Muscle layer of colon (tissue), 2 donors: ENCODE results near the gene CYP26B1.

ENCODE experiments used
- H3K27ac ChIP-seq: one replicate; pipeline ENCODE4 v1.7.0; 2013; ENCODE audit warnings: low read depth, mild to moderate bottlenecking, low read length, moderate library complexity
- H3K27me3 ChIP-seq, 2 donors: one replicate each; pipeline ENCODE4 v1.7.0; 2013; ENCODE audit warnings: low read length in 2 of 2, mild to moderate bottlenecking in 2 of 2; ENCODE audit not compliant: insufficient read depth in 2 of 2, control insufficient read depth in 1 of 2
- H3K36me3 ChIP-seq: one replicate; pipeline ENCODE4 v1.7.0; 2013; ENCODE audit warnings: mild to moderate bottlenecking, low read length; ENCODE audit not compliant: insufficient read depth
- H3K4me1 ChIP-seq: one replicate; pipeline ENCODE4 v1.7.0; 2013; ENCODE audit warnings: mild to moderate bottlenecking, low read length; ENCODE audit not compliant: insufficient read depth
- H3K4me3 ChIP-seq, 2 donors: one replicate each; pipeline ENCODE4 v1.7.0; 2013; ENCODE audit warnings: low read length in 2 of 2, low read depth in 1 of 2, mild to moderate bottlenecking in 1 of 2, moderate library complexity in 1 of 2
- H3K9ac ChIP-seq: one replicate; pipeline ENCODE4 v1.7.0; 2013; ENCODE audit warnings: low read length
- H3K9me3 ChIP-seq: one replicate; pipeline ENCODE4 v1.7.0; 2013; ENCODE audit warnings: mild to moderate bottlenecking, low read length
- donor health status: abdominal sarcoma.
- donor health status: Adenocarcinoma of cecum.

Gene CYP26B1

DNA sequence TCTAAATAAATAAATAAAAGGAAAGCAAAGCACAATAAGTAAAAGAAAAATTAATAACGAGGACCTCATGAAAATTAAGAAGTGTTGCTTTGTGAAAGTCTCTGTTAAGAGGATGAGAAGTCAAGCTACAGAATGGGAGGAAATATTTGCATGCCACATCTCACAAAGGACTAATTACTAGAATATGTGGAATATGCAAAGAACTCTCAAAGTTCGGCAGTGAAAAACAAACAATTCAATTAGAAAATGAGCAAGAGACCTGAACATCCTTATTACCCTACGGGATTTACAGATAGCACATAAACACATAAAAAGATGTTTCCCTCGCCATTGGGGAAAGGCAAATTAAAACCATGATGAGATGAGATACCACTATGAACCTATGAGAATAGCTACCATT lies 23.3 kb downstream of the CYP26B1 start:
- H3K4me1 ChIP-seq: no peaks in the 10 kb centered on the region
- H3K9ac ChIP-seq: no peak overlapping the region
- H3K9me3 ChIP-seq: peaks cover 5% of the 10 kb centered on the region
- no peaks in the 10 kb centered on the region for H3K36me3 ChIP-seq
- H3K27ac ChIP-seq: no peak overlapping the region
- no peaks in the 10 kb centered on the region for H3K27me3 ChIP-seq
- no peak overlapping the region for H3K4me3 ChIP-seq

- Histone ChIP-seq H3K27ac (no peak overlapping the region), H3K4me1 (no peaks in the 10 kb centered on the region), H3K27me3 (no peaks in the 10 kb centered on the region), H3K4me3 (no peak overlapping the region), H3K9ac (no peak overlapping the region), H3K36me3 (no peaks in the 10 kb centered on the region), H3K9me3 (peaks cover 5% of the 10 kb centered on the region)
These were observed 26.5 kb downstream of the CYP26B1 start for GRCh38 chr2:72121153-72121552.

- no peaks in the 10 kb centered on the region for H3K4me1 ChIP-seq
- no peaks in the 10 kb centered on the region for H3K36me3 ChIP-seq
- no peak overlapping the region for H3K4me3 ChIP-seq
- no peak overlapping the region for H3K9ac ChIP-seq
- no peak overlapping the region for H3K27ac ChIP-seq
- no peaks in the 10 kb centered on the region for H3K27me3 ChIP-seq
- peaks cover 5% of the 10 kb centered on the region for H3K9me3 ChIP-seq
These were observed 28.7 kb downstream of the CYP26B1 start for GRCh38 chr2:72118951-72119350.

- Histone ChIP-seq H3K4me1 (no peaks in the 10 kb centered on the region), H3K9me3 (peaks cover 5% of the 10 kb centered on the region), H3K4me3 (no peak overlapping the region), H3K27me3 (no peaks in the 10 kb centered on the region), H3K27ac (no peak overlapping the region), H3K9ac (no peak overlapping the region), H3K36me3 (no peaks in the 10 kb centered on the region)
These were observed 29.3 kb downstream of the CYP26B1 start for GRCh38 chr2:72118386-72118785.

- Histone ChIP-seq H3K36me3 (no peaks in the 10 kb centered on the region), H3K4me1 (no peaks in the 10 kb centered on the region), H3K27ac (no peak overlapping the region), H3K9me3 (peaks cover 5% of the 10 kb centered on the region), H3K27me3 (no peaks in the 10 kb centered on the region), H3K9ac (no peak overlapping the region), H3K4me3 (no peak overlapping the region)
These were observed 29.9 kb downstream of the CYP26B1 start for GRCh38 chr2:72117718-72118117.

GRCh38 chr2:72117029-72117428 lies 30.6 kb downstream of the CYP26B1 start:
- Histone ChIP-seq H3K27ac (no peak overlapping the region), H3K4me3 (no peak overlapping the region), H3K27me3 (no peaks in the 10 kb centered on the region), H3K36me3 (no peaks in the 10 kb centered on the region), H3K9me3 (peaks cover 4% of the 10 kb centered on the region), H3K4me1 (no peaks in the 10 kb centered on the region), H3K9ac (no peak overlapping the region)

- no peaks in the 10 kb centered on the region for H3K4me1 ChIP-seq
- no peaks in the 10 kb centered on the region for H3K27me3 ChIP-seq
- no peak overlapping the region for H3K27ac ChIP-seq
- H3K9ac ChIP-seq: no peak overlapping the region
- no peaks in the 10 kb centered on the region for H3K9me3 ChIP-seq
- no peak overlapping the region for H3K4me3 ChIP-seq
- H3K36me3 ChIP-seq: no peaks in the 10 kb centered on the region
These were observed 31.6 kb downstream of the CYP26B1 start for GRCh38 chr2:72116081-72116533.

DNA sequence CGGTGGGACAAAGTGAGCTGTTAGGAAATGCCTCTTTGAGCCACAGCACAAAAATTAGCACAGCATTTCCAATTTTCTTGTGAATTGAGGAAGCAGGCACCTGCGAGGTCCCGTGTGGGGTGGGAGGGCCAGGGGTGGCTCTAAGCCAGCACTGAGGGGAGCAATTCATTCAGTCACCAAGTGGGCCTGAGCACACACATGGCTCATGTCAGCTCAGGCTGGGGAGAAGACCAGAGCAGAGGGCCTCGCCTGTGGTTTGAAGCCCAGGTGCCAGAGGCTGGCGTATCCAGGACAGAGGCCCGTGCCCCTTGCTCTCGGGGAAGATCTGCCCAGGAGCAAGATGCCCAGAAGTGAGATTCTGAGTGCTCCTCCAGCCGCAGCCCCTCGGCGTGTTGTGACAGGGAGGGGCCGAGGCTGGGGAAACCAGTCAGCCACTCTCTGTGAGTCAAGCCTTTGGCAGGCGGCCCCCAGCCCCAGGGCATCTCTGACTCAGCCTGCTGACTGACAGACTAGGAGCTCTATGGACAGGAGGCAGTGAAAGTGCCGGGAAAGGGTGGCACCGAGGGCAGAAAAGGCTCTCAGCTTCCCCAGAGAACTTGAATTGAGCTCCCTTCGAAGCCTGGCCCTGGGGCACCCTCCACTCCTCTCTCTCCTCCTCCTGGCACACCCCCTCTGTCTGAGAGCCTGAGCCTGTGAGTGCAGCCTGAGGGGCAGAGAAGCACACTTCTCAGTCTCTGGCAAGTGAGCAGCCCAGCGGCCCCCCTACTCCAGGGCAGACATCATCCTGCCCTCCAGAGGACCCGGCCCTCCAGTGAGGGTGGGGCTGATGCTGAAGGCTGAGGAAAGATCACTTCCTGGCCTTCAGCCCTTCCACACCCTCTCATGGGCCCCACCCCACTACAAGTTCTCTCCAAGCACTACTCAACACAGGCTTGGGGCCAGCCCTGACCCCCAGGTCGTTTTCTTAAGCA lies 32.3 kb downstream of the CYP26B1 start:
- H3K36me3 ChIP-seq: no peaks in the 10 kb centered on the region
- no peaks in the 10 kb centered on the region for H3K9me3 ChIP-seq
- H3K4me1 ChIP-seq: no peaks in the 10 kb centered on the region
- no peaks in the 10 kb centered on the region for H3K27me3 ChIP-seq
- H3K9ac ChIP-seq: no peak overlapping the region
- no peak overlapping the region for H3K4me3 ChIP-seq
- no peak overlapping the region for H3K27ac ChIP-seq

DNA sequence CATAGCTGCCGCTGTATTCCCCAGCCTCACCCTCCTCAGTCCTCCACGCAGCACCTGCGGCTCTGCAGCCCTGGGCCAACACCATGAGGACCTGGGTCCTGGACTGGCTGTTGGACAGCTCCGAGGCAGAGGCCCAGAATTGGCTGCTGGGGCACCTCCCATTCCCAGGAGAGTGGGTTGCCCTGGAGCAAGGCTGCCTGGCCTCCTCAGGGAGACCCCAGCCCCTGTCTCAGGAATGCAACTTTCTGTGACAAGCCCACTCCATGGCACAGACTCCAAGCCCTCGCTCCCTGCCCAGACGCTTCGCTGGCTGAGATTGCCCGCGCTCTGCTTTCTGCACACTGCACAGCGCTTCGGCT lies 33.0 kb downstream of the CYP26B1 start:
- no peak overlapping the region for H3K27ac ChIP-seq
- H3K4me1 ChIP-seq: no peaks in the 10 kb centered on the region
- no peak overlapping the region for H3K4me3 ChIP-seq
- no peaks in the 10 kb centered on the region for H3K9me3 ChIP-seq
- no peaks in the 10 kb centered on the region for H3K27me3 ChIP-seq
- no peak overlapping the region for H3K9ac ChIP-seq
- no peaks in the 10 kb centered on the region for H3K36me3 ChIP-seq

GRCh38 chr2:72113847-72114692 lies 33.6 kb downstream of the CYP26B1 start:
- Histone ChIP-seq H3K27ac (no peak overlapping the region), H3K27me3 (no peaks in the 10 kb centered on the region), H3K4me3 (no peak overlapping the region), H3K9ac (no peak overlapping the region), H3K36me3 (no peaks in the 10 kb centered on the region), H3K9me3 (no peaks in the 10 kb centered on the region), H3K4me1 (no peaks in the 10 kb centered on the region)

DNA sequence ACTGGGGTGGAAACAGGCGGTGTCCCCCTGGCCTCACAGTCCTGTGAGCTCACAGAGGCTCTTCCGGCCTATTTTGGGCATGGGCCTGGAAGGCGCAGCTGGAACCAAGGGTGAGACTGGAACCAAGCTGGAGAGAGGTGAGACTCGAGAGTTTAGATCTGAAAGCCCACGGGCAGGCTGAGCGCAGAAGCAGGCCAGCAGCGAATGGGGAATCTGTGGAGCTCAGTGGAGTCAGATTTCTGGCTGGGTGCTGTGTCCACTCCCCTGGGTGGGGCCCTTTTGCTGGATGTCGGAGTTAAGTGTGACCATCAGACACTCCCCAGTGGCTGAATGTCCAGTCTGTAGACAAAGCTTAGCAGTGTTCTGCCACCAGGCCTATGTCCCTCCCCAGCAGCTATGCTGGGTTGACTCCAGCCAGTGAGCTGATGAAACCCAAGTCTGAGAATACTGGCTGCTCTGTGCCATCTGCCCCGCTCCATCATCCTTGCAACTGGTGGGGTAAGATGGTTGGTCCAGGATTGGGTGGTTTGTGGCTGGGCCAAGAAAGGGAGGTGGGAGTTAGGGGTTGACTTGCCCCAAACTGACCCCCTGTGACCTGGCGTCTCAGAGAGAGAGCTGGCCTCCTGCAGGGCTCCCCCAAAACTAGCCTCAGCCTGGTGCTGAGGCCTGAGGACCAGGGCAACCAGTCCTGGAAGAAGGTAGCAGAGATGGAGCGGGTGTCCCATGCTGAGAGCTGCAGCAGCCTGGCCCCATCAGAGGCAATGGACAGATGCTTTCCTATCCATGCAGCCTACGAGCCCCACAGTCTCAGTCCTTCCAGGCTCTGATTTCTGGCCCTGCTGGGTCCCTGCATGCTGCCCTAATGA lies 34.4 kb downstream of the CYP26B1 start:
- no peak overlapping the region for H3K9ac ChIP-seq
- no peak overlapping the region for H3K27ac ChIP-seq
- no peaks in the 10 kb centered on the region for H3K27me3 ChIP-seq
- H3K36me3 ChIP-seq: no peaks in the 10 kb centered on the region
- H3K4me3 ChIP-seq: no peak overlapping the region
- H3K4me1 ChIP-seq: no peaks in the 10 kb centered on the region
- H3K9me3 ChIP-seq: no peaks in the 10 kb centered on the region
